Glutamatergic neuron (in vitro differentiated cells): ENCODE data around the gene SLC5A7. TPM values are rescaled to one million over a fixed set of nuclear protein-coding genes. Genes with fewer than 3 reads are reported as not detected.

Experiments
- DNase-seq: peaks from one replicate; pipeline ENCODE4 v3.0.0; 2022
- H3K27ac Mint-ChIP-seq: one replicate; pipeline ENCODE4 v1.8.0; 2020; ENCODE audit warnings: mild to moderate bottlenecking, mixed read lengths, inconsistent platforms; ENCODE audit not compliant: unreplicated experiment
- H3K27me3 Mint-ChIP-seq: one replicate; pipeline ENCODE4 v1.8.0; 2020; ENCODE audit warnings: mild to moderate bottlenecking, moderate library complexity, mixed read lengths, inconsistent platforms; ENCODE audit not compliant: unreplicated experiment
- H3K36me3 Mint-ChIP-seq: one replicate; pipeline ENCODE4 v1.8.0; 2020; ENCODE audit warnings: mild to moderate bottlenecking, mixed read lengths, inconsistent platforms; ENCODE audit not compliant: unreplicated experiment
- H3K4me1 Mint-ChIP-seq: one replicate; pipeline ENCODE4 v1.8.0; 2020; ENCODE audit warnings: mild to moderate bottlenecking, low read depth, mixed read lengths, inconsistent platforms; ENCODE audit not compliant: unreplicated experiment
- H3K4me3 Mint-ChIP-seq: one replicate; pipeline ENCODE4 v1.8.0; 2020; ENCODE audit warnings: mild to moderate bottlenecking, mixed read lengths, inconsistent platforms; ENCODE audit not compliant: unreplicated experiment
- H3K9me3 Mint-ChIP-seq: one replicate; pipeline ENCODE4 v1.8.0; 2020; ENCODE audit warnings: mild to moderate bottlenecking, moderate library complexity, mixed read lengths, inconsistent platforms; ENCODE audit not compliant: unreplicated experiment
- CTCF ChIP-seq: fragments of 200-600 bp; sonication (generic); IDR thresholded peaks from one replicate; pipeline ENCODE4 v1.5.0; 2021; ENCODE audit not compliant: partially characterized antibody, unreplicated experiment
- total RNA-seq: library from RNA; stranded (reverse); fragmentation: NEBNext Ultra II Directional; extraction: Animal tissue kit (Norgen Biotek cat#: 25700); gene quantifications from one replicate; pipeline ENCODE4 v1.2.1, GENCODE V29; 2021; ENCODE audit not compliant: unreplicated experiment

Gene SLC5A7
- total RNA-seq, 1 donor from 2014 or later: 0.27 TPM

- no peak overlapping the region for H3K4me3 Mint-ChIP-seq
- no peak for DNase-seq
- no peak for TF ChIP-seq CTCF
- H3K27me3 Mint-ChIP-seq: no peaks in the 10 kb centered on the region
- peaks cover 1% of the 10 kb centered on the region for H3K4me1 Mint-ChIP-seq
- H3K27ac Mint-ChIP-seq: no peak overlapping the region
- no peaks in the 10 kb centered on the region for H3K36me3 Mint-ChIP-seq
- no peaks in the 10 kb centered on the region for H3K9me3 Mint-ChIP-seq
Measured at GRCh38 chr2:108058576-108059137, 72.3 kb downstream of the SLC5A7 start.

- Mint-ChIP-seq H3K36me3 (no peaks in the 10 kb centered on the region), H3K4me1 (peaks cover 3% of the 10 kb centered on the region), H3K4me3 (no peak overlapping the region), H3K9me3 (no peaks in the 10 kb centered on the region), H3K27me3 (no peaks in the 10 kb centered on the region), H3K27ac (no peak overlapping the region)
- DNase-seq: no peak
- no peak for TF ChIP-seq CTCF
Measured at GRCh38 chr2:108061439-108062042, 75.2 kb downstream of the SLC5A7 start.

Other genes with a start within 250 kb of the SLC5A7 start
- gene RGPD4, start 159.6 kb upstream of the SLC5A7 start, total RNA-seq: 0.12 TPM